GM19025 (cell line): ENCODE data around the gene UGT2B7.

Source experiments
- ATAC-seq: cut with Tn5 transposase; IDR thresholded peaks from one replicate; pipeline ENCODE4 v1.9.1; 2021; ENCODE audit warnings: mild to moderate bottlenecking, low read depth, moderate library complexity; ENCODE audit not compliant: unreplicated experiment

The UGT2B7 gene

GRCh38 chr4:69147334-69147733 is 51.1 kb downstream of the UGT2B7 start:
- ATAC-seq, result no peak

- ATAC-seq, result no peak
These were observed 57.7 kb downstream of the UGT2B7 start for GRCh38 chr4:69154021-69154420.

GRCh38 chr4:69156913-69157312 is 60.6 kb downstream of the UGT2B7 start:
- ATAC-seq, result no peak
